Breast epithelium (tissue), 3 donors: ENCODE measurements around the gene ELP5.

Source experiments
- CTCF ChIP-seq, 3 donors: fragments of 450-650 bp; IDR thresholded peaks; one replicate each; pipeline ENCODE4 v1.5.1; 2016 to 2017; ENCODE audit warnings: antibody characterized with exemption in 3 of 3, mild to moderate bottlenecking in 3 of 3, moderate library complexity in 3 of 3
- POLR2A ChIP-seq: fragments of 450-650 bp; IDR thresholded peaks from one replicate; pipeline ENCODE4 v1.6.1; 2016; ENCODE audit warnings: antibody characterized with exemption, mild to moderate bottlenecking, moderate library complexity

- TF ChIP-seq CTCF (IDR thresholded peaks at IDR 0.05) (no peak), POLR2A (no peak)
Observed at GRCh38 chr17:7215652-7216180, 36.3 kb upstream of the ELP5 start.
